Measurements from ENCODE around the gene BRPF1.

GRCh38 chr3:9729419-9729818, 2.1 kb upstream of the BRPF1 start:
- TF ChIP-seq CTCF (IDR thresholded peaks at IDR 0.05), result no peak
- no peak for TF ChIP-seq EZH2phosphoT487 (IDR thresholded peaks at IDR 0.05)
